Suprapubic skin (tissue), 4 donors: ENCODE data around the gene MAEA. TPM values are rescaled to one million over a fixed set of nuclear protein-coding genes. Genes with fewer than 3 reads are reported as not detected.

Experiments used
- DNase-seq, 2 donors: peaks; one replicate each; pipeline ENCODE4 v3.0.0-alpha.2; 2019; ENCODE audit warnings: low spot score in 2 of 2
- H3K27ac ChIP-seq: fragments of 200-600 bp; sonication (generic); one replicate; pipeline ENCODE4 v1.5.1; 2019
- H3K27me3 ChIP-seq: fragments of 200-600 bp; sonication (generic); one replicate; pipeline ENCODE4 v1.5.1; 2019
- H3K36me3 ChIP-seq: fragments of 200-600 bp; sonication (generic); one replicate; pipeline ENCODE4 v1.5.1; 2019
- H3K4me1 ChIP-seq: fragments of 200-600 bp; sonication (generic); one replicate; pipeline ENCODE4 v1.5.1; 2019
- H3K4me3 ChIP-seq: fragments of 200-600 bp; sonication (generic); one replicate; pipeline ENCODE4 v1.5.1; 2019; ENCODE audit warnings: mild to moderate bottlenecking
- H3K9me3 ChIP-seq: fragments of 200-600 bp; sonication (generic); one replicate; pipeline ENCODE4 v1.5.1; 2019
- CTCF ChIP-seq, 2 donors: fragments of 200-600 bp in 1 of 2; fragments of 450-650 bp in 1 of 2; sonication (generic) in 1 of 2; IDR thresholded peaks; one replicate each; pipeline ENCODE4 v1.5.1; 2016 to 2019; ENCODE audit warnings: antibody characterized with exemption in 2 of 2, mild to moderate bottlenecking in 1 of 2, moderate library complexity in 1 of 2
- EP300 ChIP-seq: sonication (generic); formaldehyde crosslinking; IDR thresholded peaks from one replicate; pipeline ENCODE4 v1.6.1; 2017; ENCODE audit warnings: antibody characterized with exemption
- POLR2A ChIP-seq, 2 donors: fragments of 450-650 bp; IDR thresholded peaks; one replicate each; pipeline ENCODE4 v1.6.1; 2017; ENCODE audit warnings: antibody characterized with exemption in 2 of 2, mild to moderate bottlenecking in 2 of 2, moderate library complexity in 2 of 2
- POLR2AphosphoS5 ChIP-seq, 3 donors: sonication (generic); formaldehyde crosslinking; IDR thresholded peaks; one replicate each; pipeline ENCODE4 v1.6.1; 2017; ENCODE audit warnings: antibody characterized with exemption in 3 of 3
- whole genome bisulfite sequencing: methylation state at CpG from one replicate; pipeline ENCODE4 v1.1.5; 2018; 5-methylcytosine and 5-hydroxymethylcytosine counted together
- total RNA-seq, 4 donors: library from RNA; depleted of rRNA; stranded (reverse); fragments of >200 nt; gene quantifications; one replicate each; pipeline ENCODE4 v1.1.0, GENCODE V29; 2016

The MAEA gene
- total RNA-seq, 4 donors from 2014 or later = 58.7 to 112 (median 69.5) TPM

- WGBS = 72% methylated on average over 19 of the region's 34 CpGs
- no peak overlapping the region for H3K4me3 ChIP-seq
- no peaks in the 10 kb centered on the region for H3K9me3 ChIP-seq
- no peak for DNase-seq
- H3K27me3 ChIP-seq = no peaks in the 10 kb centered on the region
- peaks cover 31% of the 10 kb centered on the region for H3K4me1 ChIP-seq
- TF ChIP-seq CTCF (IDR thresholded peaks at IDR 0.05) (no peak), POLR2A (IDR thresholded peaks at IDR 0.05) (no peak), EP300 (no peak), POLR2AphosphoS5 (IDR thresholded peaks at IDR 0.05) (no peak)
- no peak overlapping the region for H3K27ac ChIP-seq
- peaks cover 71% of the 10 kb centered on the region for H3K36me3 ChIP-seq
Measured at GRCh38 chr4:1329408-1330371, 40.0 kb downstream of the MAEA start.

GRCh38 chr4:1330761-1331590, 41.3 kb downstream of the MAEA start:
- no peaks in the 10 kb centered on the region for H3K9me3 ChIP-seq
- peaks cover 61% of the 10 kb centered on the region for H3K36me3 ChIP-seq
- H3K27ac ChIP-seq = no peak overlapping the region
- no peak overlapping the region for H3K4me3 ChIP-seq
- WGBS = 54% methylated on average over 15 of the region's 34 CpGs
- DNase-seq = peak in 1 of 2 donors; percentile 61
- peaks cover 31% of the 10 kb centered on the region for H3K4me1 ChIP-seq
- TF ChIP-seq POLR2AphosphoS5 (IDR thresholded peaks at IDR 0.05) (no peak), POLR2A (IDR thresholded peaks at IDR 0.05) (no peak), EP300 (no peak), CTCF (IDR thresholded peaks at IDR 0.05) (no peak)
- no peaks in the 10 kb centered on the region for H3K27me3 ChIP-seq

GRCh38 chr4:1331591-1332353, 42.1 kb downstream of the MAEA start:
- H3K4me3 ChIP-seq = no peak overlapping the region
- TF ChIP-seq POLR2AphosphoS5 (IDR thresholded peaks at IDR 0.05) = no peak
- no peak for TF ChIP-seq POLR2A (IDR thresholded peaks at IDR 0.05)
- TF ChIP-seq CTCF (IDR thresholded peaks at IDR 0.05) = no peak
- TF ChIP-seq EP300 = no peak
- H3K27me3 ChIP-seq = no peaks in the 10 kb centered on the region
- no peak overlapping the region for H3K27ac ChIP-seq
- 76% methylated on average over 13 of the region's 21 CpGs for WGBS
- DNase-seq = peak in 1 of 2 donors; percentile 61
- H3K36me3 ChIP-seq = peaks cover 61% of the 10 kb centered on the region
- no peaks in the 10 kb centered on the region for H3K9me3 ChIP-seq
- H3K4me1 ChIP-seq = peaks cover 31% of the 10 kb centered on the region

- Histone ChIP-seq H3K9me3 (no peaks in the 10 kb centered on the region), H3K27me3 (no peaks in the 10 kb centered on the region), H3K4me1 (peaks cover 31% of the 10 kb centered on the region), H3K27ac (peak overlapping the region; percentile 14), H3K36me3 (peaks cover 61% of the 10 kb centered on the region), H3K4me3 (no peak overlapping the region)
- peak in 1 of 2 donors; percentile 61 for DNase-seq
- TF ChIP-seq POLR2A (IDR thresholded peaks at IDR 0.05) (no peak), POLR2AphosphoS5 (IDR thresholded peaks at IDR 0.05) (no peak), CTCF (IDR thresholded peaks at IDR 0.05) (no peak), EP300 (no peak)
- WGBS = 78% methylated on average over 12 of the region's 13 CpGs
Measured at GRCh38 chr4:1332686-1333085, 43.0 kb downstream of the MAEA start.
